GM13977 (cell line): ENCODE results near the gene SPINK9.

ENCODE experiments used
- DNase-seq: peaks from one replicate; pipeline ENCODE4 v3.0.0; 2012; ENCODE audit warnings: low spot score
- in situ Hi-C: fragments of 300-500 bp; cut with MboI; formaldehyde crosslinking; loops from one replicate; pipeline ENCODE4 v1.12.0; 2022; ENCODE audit warnings: low sequenced_read_pairs, low pct_unique_long_range_greater_than_20kb, mixed read lengths, inconsistent platforms; ENCODE audit not compliant: unreplicated experiment
- TF ChIP-seq, protein P1 (sequence below): IDR thresholded peaks from 2 replicates; pipeline ENCODE4 v1.5.1; 2012; ENCODE audit warnings: mild to moderate bottlenecking, control low read depth; ENCODE audit not compliant: insufficient read depth; ENCODE audit errors: extremely low read depth, missing control alignments

Gene SPINK9

DNA sequence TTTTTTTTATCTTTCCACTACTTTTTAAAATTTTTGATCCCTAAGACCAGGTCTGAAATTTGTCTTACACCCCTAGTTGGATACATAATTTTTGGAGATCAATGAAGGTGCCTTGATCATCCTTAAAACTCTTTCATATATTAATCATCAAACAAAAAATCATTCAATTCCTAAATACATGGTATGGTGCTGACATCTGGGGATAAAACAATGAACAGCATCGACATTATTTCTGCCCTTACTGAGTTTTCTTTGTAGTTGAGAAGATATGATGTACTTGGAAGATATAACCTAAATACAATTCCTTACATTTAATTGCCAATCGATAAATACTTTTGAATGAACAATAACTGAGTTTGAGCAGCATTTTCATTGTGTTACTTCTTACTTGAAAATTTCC is 18.3 kb downstream of the SPINK9 start:
- in situ Hi-C loops, result no loop called here
- TF ChIP-seq, protein P1, sequence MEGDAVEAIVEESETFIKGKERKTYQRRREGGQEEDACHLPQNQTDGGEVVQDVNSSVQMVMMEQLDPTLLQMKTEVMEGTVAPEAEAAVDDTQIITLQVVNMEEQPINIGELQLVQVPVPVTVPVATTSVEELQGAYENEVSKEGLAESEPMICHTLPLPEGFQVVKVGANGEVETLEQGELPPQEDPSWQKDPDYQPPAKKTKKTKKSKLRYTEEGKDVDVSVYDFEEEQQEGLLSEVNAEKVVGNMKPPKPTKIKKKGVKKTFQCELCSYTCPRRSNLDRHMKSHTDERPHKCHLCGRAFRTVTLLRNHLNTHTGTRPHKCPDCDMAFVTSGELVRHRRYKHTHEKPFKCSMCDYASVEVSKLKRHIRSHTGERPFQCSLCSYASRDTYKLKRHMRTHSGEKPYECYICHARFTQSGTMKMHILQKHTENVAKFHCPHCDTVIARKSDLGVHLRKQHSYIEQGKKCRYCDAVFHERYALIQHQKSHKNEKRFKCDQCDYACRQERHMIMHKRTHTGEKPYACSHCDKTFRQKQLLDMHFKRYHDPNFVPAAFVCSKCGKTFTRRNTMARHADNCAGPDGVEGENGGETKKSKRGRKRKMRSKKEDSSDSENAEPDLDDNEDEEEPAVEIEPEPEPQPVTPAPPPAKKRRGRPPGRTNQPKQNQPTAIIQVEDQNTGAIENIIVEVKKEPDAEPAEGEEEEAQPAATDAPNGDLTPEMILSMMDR, result no peak
- no peak for DNase-seq

DNA sequence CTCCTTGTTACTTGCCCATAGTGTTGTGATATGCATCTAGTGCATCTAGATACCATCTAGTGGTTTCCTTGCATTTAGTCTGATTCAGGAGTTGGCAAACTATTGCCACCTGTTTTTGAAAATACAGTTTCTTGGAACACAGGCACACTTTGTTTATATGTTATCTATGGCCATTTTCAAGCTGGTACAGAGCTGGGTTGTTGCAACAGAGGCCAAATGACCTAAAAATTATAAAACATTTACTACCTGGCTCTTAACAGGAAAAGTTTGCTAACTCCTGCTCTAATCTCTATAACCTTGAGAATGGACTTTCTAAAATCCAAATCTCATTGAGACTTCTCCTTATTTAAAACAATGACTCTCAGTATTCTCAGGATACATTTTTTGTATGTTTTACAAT is 29.0 kb downstream of the SPINK9 start:
- TF ChIP-seq, protein P1, result no peak
- no peak for DNase-seq
- in situ Hi-C loops, result no loop called here

DNA sequence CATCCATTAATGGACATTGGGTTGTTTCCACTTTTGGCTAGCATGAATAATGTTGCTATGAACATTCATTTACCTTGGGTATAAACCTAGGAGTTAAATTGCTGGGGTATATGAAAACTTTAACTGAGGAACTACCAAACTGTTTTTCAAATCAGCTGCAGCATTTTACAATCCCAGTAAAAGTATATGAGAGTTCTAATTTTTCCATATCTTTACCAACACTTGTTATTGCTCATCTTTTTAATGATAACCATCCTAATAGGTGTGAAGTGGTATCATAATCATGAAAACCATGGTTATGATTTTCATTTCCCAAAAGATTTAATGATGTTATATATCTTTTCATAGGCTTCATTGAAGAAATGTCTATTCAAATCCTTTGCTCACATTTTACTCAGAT is 32.9 kb downstream of the SPINK9 start:
- TF ChIP-seq, protein P1, result no peak
- no peak for DNase-seq
- in situ Hi-C loops, result no loop called here

DNA sequence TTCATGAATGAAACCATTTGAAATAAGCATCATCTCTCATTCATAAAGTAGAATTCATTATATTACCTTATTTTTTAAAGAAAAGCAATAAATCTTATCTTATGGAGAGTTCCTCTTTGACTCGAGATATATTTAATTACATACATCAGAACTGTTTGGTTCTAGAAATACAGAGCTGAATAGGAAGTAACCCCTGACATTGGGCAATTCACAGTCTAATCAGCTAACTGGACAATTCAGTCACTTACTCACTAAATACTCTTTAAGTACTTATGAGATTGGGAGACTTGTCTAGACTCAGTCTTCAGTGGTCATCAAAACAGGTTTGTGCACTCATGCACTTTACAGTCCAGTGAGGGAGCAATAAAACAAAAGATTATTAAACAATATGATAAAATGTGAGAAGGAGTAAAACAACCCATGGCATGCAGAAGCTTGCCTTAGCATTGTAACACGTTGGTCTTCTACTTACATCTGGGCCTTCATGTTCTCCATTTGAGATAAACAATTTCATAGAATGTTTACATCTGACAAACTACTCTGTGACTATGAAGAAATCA is 36.9 kb downstream of the SPINK9 start:
- DNase-seq, result no peak
- in situ Hi-C loops, result no loop called here
- TF ChIP-seq, protein P1, result no peak

DNA sequence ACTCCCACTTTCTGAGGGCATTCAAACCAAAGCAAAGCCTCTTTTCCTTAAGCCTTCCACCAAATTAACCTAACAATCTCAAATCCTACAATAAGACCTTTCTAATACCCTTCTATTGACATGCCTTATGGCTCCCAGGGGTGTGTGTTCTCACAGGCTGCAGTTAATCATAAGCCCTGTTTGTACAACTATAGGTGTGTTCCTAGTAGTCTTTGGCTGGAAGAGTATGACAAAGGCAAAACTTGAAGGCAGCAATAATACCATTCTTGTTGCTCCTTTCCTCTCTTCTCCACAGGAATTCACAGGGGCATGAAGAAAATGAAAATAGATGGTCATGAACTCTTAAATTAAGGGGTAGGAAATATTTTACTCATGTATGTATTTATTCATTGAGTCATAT is 37.5 kb downstream of the SPINK9 start:
- TF ChIP-seq, protein P1, result no peak
- in situ Hi-C loops, result no loop called here

DNA sequence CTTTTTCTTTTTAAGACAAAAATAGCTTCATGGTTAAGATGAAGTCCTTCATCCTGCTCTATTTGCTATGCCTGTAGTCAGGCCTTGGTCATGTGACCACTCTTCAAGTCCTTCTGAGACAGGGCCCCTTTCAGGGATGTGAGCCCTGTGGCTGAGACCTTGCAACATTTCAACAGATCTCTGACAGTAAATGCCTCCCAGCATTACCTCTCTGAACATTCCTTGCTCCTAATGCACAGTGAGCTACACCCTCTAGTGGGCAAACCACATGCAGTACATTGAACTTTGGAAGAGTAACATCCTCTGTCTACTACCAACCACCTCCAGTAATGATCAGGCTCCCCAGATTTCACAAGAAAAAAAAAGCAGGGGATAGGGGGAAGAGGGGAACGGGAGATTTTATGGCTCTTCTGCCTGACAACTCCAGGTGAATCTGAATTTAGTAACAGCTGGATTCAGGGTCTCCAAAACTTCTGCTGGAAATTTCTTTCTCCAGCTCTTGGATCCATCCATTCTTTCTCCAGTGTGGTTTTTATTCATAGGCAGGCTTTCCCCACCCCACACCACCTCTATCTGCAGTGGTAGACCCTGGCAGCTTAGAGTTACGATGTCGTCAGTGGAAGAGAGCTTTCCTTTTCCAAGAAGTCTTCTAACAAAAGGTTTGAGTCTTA is 39.5 kb downstream of the SPINK9 start:
- in situ Hi-C loops, result no loop called here
- no peak for DNase-seq
- TF ChIP-seq, protein P1, result peak; percentile 61

More for the DNA sequence above, 37.5 kb downstream of the SPINK9 start:
- no peak for DNase-seq
